ENCODE results near the gene PCBP3.

PCBP3 gene

DNA sequence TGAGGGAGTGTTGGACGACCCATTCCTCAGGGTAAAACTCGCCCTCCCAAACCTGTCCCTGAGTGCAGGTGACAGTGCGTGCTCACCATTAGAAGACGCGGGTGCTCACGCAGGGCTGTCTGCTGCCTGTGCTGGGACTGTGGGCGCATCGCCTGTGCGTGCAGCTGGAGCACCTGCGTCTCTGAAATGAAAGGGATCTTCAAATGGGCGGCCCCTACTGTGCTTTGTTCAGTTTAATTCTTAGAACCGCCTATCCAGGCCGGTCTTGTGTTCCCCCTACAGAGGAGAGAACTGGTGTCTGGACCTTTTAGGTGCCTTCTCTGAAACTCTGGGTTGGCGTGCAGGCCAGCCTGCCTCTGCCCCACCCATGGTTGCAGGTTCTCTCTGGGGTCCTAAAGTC is 125.8 kb downstream of the PCBP3 start:
- H3K4me3 ChIP-seq (ENCODE audit: low read length) = no peak overlapping the region
- H3K36me3 ChIP-seq (ENCODE audit: insufficient read depth, low read length) = no peaks in the 10 kb centered on the region

GRCh38 chr21:45769896-45770295 is 126.4 kb downstream of the PCBP3 start:
- Histone ChIP-seq H3K4me3 (ENCODE audit: low read length) (no peak overlapping the region), H3K4me1 (ENCODE audit: insufficient read depth, low read length) (no peaks in the 10 kb centered on the region), H3K27me3 (ENCODE audit: insufficient read depth, low read length) (no peaks in the 10 kb centered on the region), H3K9me3 (ENCODE audit: low read length) (no peaks in the 10 kb centered on the region), H3K36me3 (ENCODE audit: insufficient read depth, low read length) (no peaks in the 10 kb centered on the region), H2AFZ (ENCODE audit: low read depth, low read length) (no peak overlapping the region)

More for the DNA sequence above, 125.8 kb downstream of the PCBP3 start:
- no peaks in the 10 kb centered on the region for H3K27me3 ChIP-seq (ENCODE audit: insufficient read depth, low read length)
- no peaks in the 10 kb centered on the region for H3K9me3 ChIP-seq (ENCODE audit: low read length)
- H2AFZ ChIP-seq (ENCODE audit: low read depth, low read length) = no peak overlapping the region
- no peaks in the 10 kb centered on the region for H3K4me1 ChIP-seq (ENCODE audit: insufficient read depth, low read length)

DNA sequence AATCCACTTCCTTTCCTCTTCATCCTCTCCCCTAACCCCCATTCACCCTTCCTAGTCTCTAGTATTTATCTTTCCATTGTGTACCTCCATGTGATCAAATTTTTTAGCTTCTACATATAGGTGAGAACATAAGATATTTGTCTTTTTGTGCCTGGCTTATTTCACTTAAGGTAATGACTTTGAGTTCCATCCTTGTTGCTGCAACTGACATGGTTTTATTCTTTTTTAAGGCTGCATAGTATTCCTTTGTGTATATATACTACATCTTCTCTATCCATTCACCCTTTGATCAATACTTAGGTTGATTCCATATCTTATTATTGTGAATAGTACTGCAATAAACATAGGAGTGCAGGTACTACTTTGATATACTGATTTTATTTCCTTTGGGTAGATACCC is 128.7 kb downstream of the PCBP3 start:
- H2AFZ ChIP-seq (ENCODE audit: low read depth, low read length) = no peak overlapping the region
- H3K4me3 ChIP-seq (ENCODE audit: low read length) = no peak overlapping the region
- no peaks in the 10 kb centered on the region for H3K36me3 ChIP-seq (ENCODE audit: insufficient read depth, low read length)
- no peaks in the 10 kb centered on the region for H3K4me1 ChIP-seq (ENCODE audit: insufficient read depth, low read length)
- no peaks in the 10 kb centered on the region for H3K9me3 ChIP-seq (ENCODE audit: low read length)
- no peaks in the 10 kb centered on the region for H3K27me3 ChIP-seq (ENCODE audit: insufficient read depth, low read length)

DNA sequence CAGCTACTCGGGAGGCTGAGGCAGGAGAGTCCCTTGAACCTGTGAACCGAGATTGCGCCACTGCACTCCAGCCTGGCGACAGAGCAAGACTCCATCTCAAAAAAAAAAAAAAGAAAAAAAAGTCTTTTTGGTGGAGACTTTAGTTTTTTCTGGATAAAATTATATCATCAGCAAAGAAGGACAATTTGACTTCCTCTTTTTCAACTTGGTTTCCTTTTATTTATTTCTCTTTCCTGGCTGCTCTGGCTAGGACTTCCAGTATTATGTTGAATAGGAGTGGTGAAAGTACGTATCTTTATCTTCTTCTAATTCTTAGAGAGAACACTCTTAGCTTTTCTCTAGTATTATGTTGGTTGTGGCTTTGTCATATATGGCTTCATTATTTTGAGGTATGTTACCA is 130.8 kb downstream of the PCBP3 start:
- Histone ChIP-seq H2AFZ (ENCODE audit: low read depth, low read length) (no peak overlapping the region), H3K4me3 (ENCODE audit: low read length) (no peak overlapping the region), H3K27me3 (ENCODE audit: insufficient read depth, low read length) (no peaks in the 10 kb centered on the region), H3K36me3 (ENCODE audit: insufficient read depth, low read length) (no peaks in the 10 kb centered on the region), H3K4me1 (ENCODE audit: insufficient read depth, low read length) (no peaks in the 10 kb centered on the region), H3K9me3 (ENCODE audit: low read length) (no peaks in the 10 kb centered on the region)

DNA sequence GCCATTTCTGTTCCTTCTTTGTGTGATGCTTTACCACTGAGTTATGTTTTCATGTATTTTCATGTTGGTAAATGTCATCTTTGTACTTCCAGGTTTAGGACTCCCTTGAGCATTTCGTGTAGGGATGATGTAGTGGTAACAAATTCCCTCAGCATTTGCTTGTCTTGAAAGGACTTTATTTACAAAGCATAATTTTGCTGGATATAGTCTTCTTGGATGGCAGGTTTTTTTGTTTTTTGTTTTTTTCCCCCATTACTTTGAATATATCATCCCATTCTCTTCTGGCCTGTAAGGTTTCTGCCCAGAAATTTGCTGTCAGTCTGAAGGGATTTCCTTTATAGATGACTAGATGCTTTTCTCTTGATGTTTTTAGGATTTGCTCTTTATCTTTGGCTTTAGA is 133.4 kb downstream of the PCBP3 start:
- Histone ChIP-seq H2AFZ (ENCODE audit: low read depth, low read length) (no peak overlapping the region), H3K36me3 (ENCODE audit: insufficient read depth, low read length) (no peaks in the 10 kb centered on the region), H3K9me3 (ENCODE audit: low read length) (no peaks in the 10 kb centered on the region), H3K4me3 (ENCODE audit: low read length) (no peak overlapping the region), H3K27me3 (ENCODE audit: insufficient read depth, low read length) (no peaks in the 10 kb centered on the region), H3K4me1 (ENCODE audit: insufficient read depth, low read length) (no peaks in the 10 kb centered on the region)

- Histone ChIP-seq H3K36me3 (ENCODE audit: insufficient read depth, low read length) (no peaks in the 10 kb centered on the region), H3K4me1 (ENCODE audit: insufficient read depth, low read length) (peaks cover 4% of the 10 kb centered on the region), H3K27me3 (ENCODE audit: insufficient read depth, low read length) (no peaks in the 10 kb centered on the region), H3K9me3 (ENCODE audit: low read length) (no peaks in the 10 kb centered on the region), H3K4me3 (ENCODE audit: low read length) (no peak overlapping the region), H2AFZ (ENCODE audit: low read depth, low read length) (no peak overlapping the region)
Observed at GRCh38 chr21:45778686-45779085, 135.2 kb downstream of the PCBP3 start.

- H2AFZ ChIP-seq (ENCODE audit: low read depth, low read length) = no peak overlapping the region
- H3K4me1 ChIP-seq (ENCODE audit: insufficient read depth, low read length) = peaks cover 5% of the 10 kb centered on the region
- H3K27me3 ChIP-seq (ENCODE audit: insufficient read depth, low read length) = no peaks in the 10 kb centered on the region
- H3K4me3 ChIP-seq (ENCODE audit: low read length) = no peak overlapping the region
- no peaks in the 10 kb centered on the region for H3K9me3 ChIP-seq (ENCODE audit: low read length)
- no peaks in the 10 kb centered on the region for H3K36me3 ChIP-seq (ENCODE audit: insufficient read depth, low read length)
Observed at GRCh38 chr21:45779226-45779625, 135.7 kb downstream of the PCBP3 start.

DNA sequence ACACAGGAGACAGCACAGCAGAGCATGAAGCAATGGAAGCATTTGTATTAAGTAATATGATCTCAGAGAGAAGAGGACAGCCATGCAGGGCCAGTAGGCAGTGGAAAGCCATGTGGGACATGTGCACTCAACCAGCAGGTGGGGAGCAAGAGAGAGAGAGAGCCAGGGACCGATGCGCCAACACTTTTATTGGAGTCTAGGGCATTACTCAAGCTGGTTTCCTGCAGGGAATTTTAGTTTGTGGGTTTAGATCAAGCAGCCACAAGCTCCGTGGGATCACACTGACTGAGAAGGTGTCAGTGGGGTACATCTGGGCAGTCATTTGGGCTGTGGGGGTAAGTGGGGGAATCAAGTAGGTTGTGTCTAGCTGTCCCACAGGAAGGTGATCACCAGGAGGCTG is 137.1 kb downstream of the PCBP3 start:
- Histone ChIP-seq H3K4me3 (ENCODE audit: low read length) (no peak overlapping the region), H3K4me1 (ENCODE audit: insufficient read depth, low read length) (peaks cover 5% of the 10 kb centered on the region), H3K9me3 (ENCODE audit: low read length) (no peaks in the 10 kb centered on the region), H3K36me3 (ENCODE audit: insufficient read depth, low read length) (no peaks in the 10 kb centered on the region), H3K27me3 (ENCODE audit: insufficient read depth, low read length) (no peaks in the 10 kb centered on the region), H2AFZ (ENCODE audit: low read depth, low read length) (no peak overlapping the region)

DNA sequence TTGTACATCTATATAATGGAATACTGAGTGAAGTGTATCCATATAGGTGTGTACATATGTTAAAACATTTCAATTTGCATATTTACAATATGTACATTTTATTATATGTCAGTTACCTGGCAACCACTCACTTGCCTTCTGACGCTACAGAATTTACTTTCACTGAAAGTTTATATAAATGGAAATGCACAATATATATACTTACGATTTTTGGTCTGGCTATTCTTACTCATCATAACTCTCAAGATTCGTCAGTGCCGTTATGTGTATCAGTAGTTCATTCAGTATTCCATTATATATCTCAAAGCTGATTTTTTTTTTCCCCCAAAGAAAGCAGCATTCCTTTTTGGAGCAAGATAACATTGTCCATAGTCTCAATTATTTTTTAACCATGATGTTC is 138.2 kb downstream of the PCBP3 start:
- Histone ChIP-seq H3K4me3 (ENCODE audit: low read length) (no peak overlapping the region), H3K4me1 (ENCODE audit: insufficient read depth, low read length) (peaks cover 5% of the 10 kb centered on the region), H3K36me3 (ENCODE audit: insufficient read depth, low read length) (no peaks in the 10 kb centered on the region), H3K9me3 (ENCODE audit: low read length) (no peaks in the 10 kb centered on the region), H2AFZ (ENCODE audit: low read depth, low read length) (no peak overlapping the region), H3K27me3 (ENCODE audit: insufficient read depth, low read length) (no peaks in the 10 kb centered on the region)

DNA sequence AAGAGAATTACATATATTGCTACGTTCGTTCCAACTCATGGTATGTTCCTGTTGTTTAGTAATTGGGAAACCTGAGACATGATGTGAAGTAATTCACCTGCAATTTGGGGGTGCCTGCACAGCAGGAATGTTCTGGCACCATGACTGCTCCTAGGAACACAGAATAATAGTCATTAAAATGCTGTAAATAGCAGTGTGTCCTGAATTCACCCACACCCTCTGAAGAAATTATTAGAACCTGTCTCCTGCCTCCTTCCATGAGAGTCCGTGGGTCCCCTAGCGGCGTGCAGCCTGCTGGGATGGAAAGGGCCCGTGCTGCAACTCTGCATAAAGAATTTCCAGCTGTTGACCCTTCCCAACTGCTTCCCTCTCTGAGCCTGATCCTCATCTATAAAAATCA is 143.1 kb downstream of the PCBP3 start:
- Histone ChIP-seq H3K36me3 (ENCODE audit: insufficient read depth, low read length) (no peaks in the 10 kb centered on the region), H3K4me3 (ENCODE audit: low read length) (no peak overlapping the region), H3K9me3 (ENCODE audit: low read length) (no peaks in the 10 kb centered on the region), H3K4me1 (ENCODE audit: insufficient read depth, low read length) (peaks cover 5% of the 10 kb centered on the region), H3K27me3 (ENCODE audit: insufficient read depth, low read length) (no peaks in the 10 kb centered on the region), H2AFZ (ENCODE audit: low read depth, low read length) (no peak overlapping the region)

DNA sequence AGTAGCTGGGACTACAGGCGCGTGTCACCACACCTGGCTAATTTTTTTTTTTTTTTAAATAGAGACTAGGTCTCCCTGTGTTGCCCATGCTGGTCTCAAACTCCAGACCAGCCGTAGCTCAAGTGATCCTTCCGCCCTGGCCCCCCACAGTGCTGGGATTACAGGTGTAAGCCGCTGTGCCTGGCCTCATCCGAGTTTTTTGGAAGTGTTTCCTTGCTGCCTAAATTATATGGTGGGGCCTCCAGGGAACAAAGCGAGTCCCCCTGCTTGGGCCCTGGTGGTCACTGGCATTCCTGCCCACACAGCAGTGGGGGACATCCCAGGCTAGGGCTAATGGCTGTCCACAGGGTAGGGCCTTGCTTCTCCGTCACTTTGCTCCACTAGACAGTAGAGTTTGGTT is 143.8 kb downstream of the PCBP3 start:
- H2AFZ ChIP-seq (ENCODE audit: low read depth, low read length) = no peak overlapping the region
- no peaks in the 10 kb centered on the region for H3K36me3 ChIP-seq (ENCODE audit: insufficient read depth, low read length)
- H3K27me3 ChIP-seq (ENCODE audit: insufficient read depth, low read length) = no peaks in the 10 kb centered on the region
- H3K4me3 ChIP-seq (ENCODE audit: low read length) = no peak overlapping the region
- H3K9me3 ChIP-seq (ENCODE audit: low read length) = no peaks in the 10 kb centered on the region
- peaks cover 5% of the 10 kb centered on the region for H3K4me1 ChIP-seq (ENCODE audit: insufficient read depth, low read length)

DNA sequence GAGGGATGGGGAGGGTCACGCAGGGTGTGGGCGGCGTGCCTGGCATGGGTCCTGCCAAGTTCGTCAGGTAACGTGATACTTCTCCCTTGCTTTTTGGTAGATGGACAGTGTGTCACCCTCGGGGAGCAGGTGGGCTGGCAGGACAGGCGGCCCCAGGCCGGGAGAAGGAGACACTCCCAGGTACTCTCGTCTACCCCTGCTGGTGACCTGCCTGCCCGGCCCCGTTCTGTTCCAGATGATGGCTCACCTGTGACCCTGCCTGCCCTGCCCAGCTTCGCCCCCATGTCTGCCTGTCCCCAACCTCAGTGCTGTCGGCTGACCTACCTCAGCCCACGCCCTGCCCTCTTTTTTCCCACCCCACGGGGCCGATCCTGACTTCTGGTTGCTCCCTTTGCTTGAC is 144.7 kb downstream of the PCBP3 start:
- no peaks in the 10 kb centered on the region for H3K9me3 ChIP-seq (ENCODE audit: low read length)
- H3K36me3 ChIP-seq (ENCODE audit: insufficient read depth, low read length) = no peaks in the 10 kb centered on the region
- no peak overlapping the region for H2AFZ ChIP-seq (ENCODE audit: low read depth, low read length)
- H3K4me1 ChIP-seq (ENCODE audit: insufficient read depth, low read length) = peaks cover 5% of the 10 kb centered on the region
- peaks cover 2% of the 10 kb centered on the region for H3K27me3 ChIP-seq (ENCODE audit: insufficient read depth, low read length)
- H3K4me3 ChIP-seq (ENCODE audit: low read length) = no peak overlapping the region

DNA sequence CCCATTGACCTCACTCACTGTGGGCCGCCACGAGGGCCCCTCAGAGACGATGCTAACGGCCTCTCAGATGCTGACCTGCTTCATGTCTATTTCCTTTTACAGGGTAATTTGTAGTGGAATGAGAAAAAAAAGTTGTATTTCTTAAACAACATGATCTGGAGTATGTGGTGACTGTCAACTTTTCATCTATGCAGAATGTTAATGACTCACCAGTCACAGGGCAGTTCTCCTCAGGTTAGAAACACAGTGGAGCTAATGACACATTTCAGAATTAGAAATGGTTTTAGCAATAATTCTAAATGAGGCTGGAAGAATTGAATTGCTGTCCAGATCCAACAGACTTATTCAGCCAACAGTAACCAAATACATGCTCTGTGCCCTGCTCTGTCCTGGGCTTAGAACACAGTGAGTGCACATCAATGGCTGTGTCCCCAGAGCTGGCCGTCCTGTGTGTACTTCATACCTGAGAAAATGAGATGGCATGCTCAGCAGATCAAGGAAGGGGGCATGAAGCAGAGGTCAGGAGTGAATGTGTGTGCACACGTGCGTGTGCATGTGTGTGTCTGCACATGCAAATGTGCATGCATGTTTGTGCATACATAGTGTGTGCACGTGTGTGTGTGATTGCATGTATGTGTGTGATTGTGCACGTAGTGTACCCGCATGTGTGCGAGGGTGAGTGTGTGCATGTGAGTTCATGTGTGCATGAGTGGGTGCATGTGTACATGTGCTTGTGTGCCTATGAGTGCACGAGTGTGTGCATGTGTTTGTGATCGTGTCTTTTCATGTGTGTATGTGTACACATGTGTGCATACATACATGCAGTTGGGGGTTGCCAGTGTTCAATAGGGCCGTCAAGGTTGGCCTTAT is 145.3 kb downstream of the PCBP3 start:
- no peaks in the 10 kb centered on the region for H3K4me1 ChIP-seq (ENCODE audit: insufficient read depth, low read length)
- no peak overlapping the region for H2AFZ ChIP-seq (ENCODE audit: low read depth, low read length)
- H3K36me3 ChIP-seq (ENCODE audit: insufficient read depth, low read length) = no peaks in the 10 kb centered on the region
- no peaks in the 10 kb centered on the region for H3K9me3 ChIP-seq (ENCODE audit: low read length)
- H3K27me3 ChIP-seq (ENCODE audit: insufficient read depth, low read length) = peaks cover 4% of the 10 kb centered on the region
- no peak overlapping the region for H3K4me3 ChIP-seq (ENCODE audit: low read length)

DNA sequence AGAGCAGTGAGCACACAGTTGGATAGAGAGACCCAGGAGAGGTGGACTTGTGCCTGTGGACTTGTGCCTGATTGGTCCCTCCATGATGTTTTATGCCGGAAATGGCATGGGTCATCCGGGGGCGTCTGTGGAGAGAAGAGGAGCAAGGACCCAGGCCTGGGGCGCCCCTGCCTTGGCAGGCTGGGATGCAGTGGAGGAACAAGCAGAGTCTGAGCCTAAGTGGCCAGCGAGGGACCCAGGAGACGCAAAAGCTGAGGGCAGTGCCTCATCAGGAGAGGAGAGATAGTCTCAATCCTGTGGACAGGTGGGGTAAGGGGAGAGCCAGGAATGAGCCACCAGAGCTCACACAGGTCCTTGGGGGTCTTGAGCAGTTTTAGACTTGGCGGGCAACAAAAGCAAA is 146.9 kb downstream of the PCBP3 start:
- no peak overlapping the region for H2AFZ ChIP-seq (ENCODE audit: low read depth, low read length)
- H3K9me3 ChIP-seq (ENCODE audit: low read length) = no peaks in the 10 kb centered on the region
- H3K36me3 ChIP-seq (ENCODE audit: insufficient read depth, low read length) = no peaks in the 10 kb centered on the region
- H3K4me1 ChIP-seq (ENCODE audit: insufficient read depth, low read length) = no peaks in the 10 kb centered on the region
- peaks cover 4% of the 10 kb centered on the region for H3K27me3 ChIP-seq (ENCODE audit: insufficient read depth, low read length)
- no peak overlapping the region for H3K4me3 ChIP-seq (ENCODE audit: low read length)

Data from neuron (in vitro differentiated cells).